CD14-positive monocyte (primary cell): ENCODE measurements around the gene SCN3B. TPM values are rescaled to one million over a fixed set of nuclear protein-coding genes. Genes with fewer than 3 reads are reported as not detected.
"Not testable (repeated sequence)": the region's sequence is repeated elsewhere in the genome, so short reads cannot be mapped to it uniquely, and the experiment has no call there.

Experiments used
- DNase-seq, 3 donors: peaks; one replicate each; pipeline ENCODE4 v3.0.0-alpha.2; 2011 to 2022
- H2AFZ ChIP-seq: 2 replicates; pipeline ENCODE4 v1.6.0; 2012; ENCODE audit warnings: mild to moderate bottlenecking, low read depth, low read length, inconsistent platforms; ENCODE audit not compliant: insufficient read depth, poor library complexity, severe bottlenecking
- H3K27ac ChIP-seq, 2 donors: 1 replicate in 1 of 2; 2 replicates in 1 of 2; pipeline ENCODE4 v1.5.1; 2012 to 2013; ENCODE audit warnings: low read length in 2 of 2, control low read depth in 1 of 2, inconsistent platforms in 1 of 2, low read depth in 1 of 2, mild to moderate bottlenecking in 1 of 2
- H3K27me3 ChIP-seq, 2 donors: one replicate each; pipeline versions ENCODE4 v1.6.0 to v1.6.1; 2011 to 2013; ENCODE audit warnings: low read length in 2 of 2; ENCODE audit not compliant: control insufficient read depth in 2 of 2, insufficient read depth in 2 of 2
- H3K36me3 ChIP-seq, 2 donors: replicated peaks in 1 of 2; 1 replicate in 1 of 2; 2 replicates in 1 of 2; pipeline versions ENCODE4 v1.5.1 to v1.6.1; 2012 to 2013; ENCODE audit warnings: low read length in 2 of 2, control low read depth in 1 of 2, inconsistent platforms in 1 of 2, mild to moderate bottlenecking in 1 of 2; ENCODE audit not compliant: insufficient read depth in 2 of 2, control insufficient read depth in 1 of 2
- H3K4me1 ChIP-seq, 2 donors: 1 replicate in 1 of 2; 2 replicates in 1 of 2; pipeline versions ENCODE4 v1.5.1 to v1.6.1; 2012 to 2013; ENCODE audit warnings: low read length in 2 of 2, control low read depth in 1 of 2, inconsistent platforms in 1 of 2, mild to moderate bottlenecking in 1 of 2, moderate library complexity in 1 of 2; ENCODE audit not compliant: insufficient read depth in 2 of 2, control insufficient read depth in 1 of 2
- H3K4me2 ChIP-seq: replicated peaks from 2 replicates; pipeline ENCODE3; 2012; ENCODE audit warnings: low read length, moderate library complexity, mild to moderate bottlenecking; ENCODE audit not compliant: poor library complexity, severe bottlenecking; ENCODE audit errors: extremely low read depth
- H3K4me3 ChIP-seq, 3 experiments: fragments of 200-600 bp in 1 of 3; sonication (generic) in 1 of 3; replicated peaks in 1 of 3; 1 replicate in 2 of 3; 2 replicates in 1 of 3; pipeline ENCODE4 v1.5.1; 2011 to 2013; ENCODE audit warnings: low read length in 3 of 3, mild to moderate bottlenecking in 3 of 3, control low read depth in 2 of 3, low read depth in 2 of 3, inconsistent platforms in 1 of 3, moderate library complexity in 1 of 3
- H3K79me2 ChIP-seq: 2 replicates; pipeline ENCODE4 v1.6.0; 2012; ENCODE audit warnings: mild to moderate bottlenecking, control low read depth, inconsistent platforms, low read length, moderate library complexity; ENCODE audit not compliant: insufficient read depth
- H3K9ac ChIP-seq: 2 replicates; pipeline ENCODE4 v1.6.0; 2017; ENCODE audit warnings: low read length, mild to moderate bottlenecking; ENCODE audit not compliant: insufficient read depth, poor library complexity, severe bottlenecking
- H3K9me3 ChIP-seq, 2 donors: replicated peaks in 1 of 2; 1 replicate in 1 of 2; 2 replicates in 1 of 2; pipeline versions ENCODE4 v1.5.1 to v1.6.1; 2012 to 2013; ENCODE audit warnings: low read length in 2 of 2, control low read depth in 1 of 2; ENCODE audit not compliant: control insufficient read depth in 1 of 2, insufficient read depth in 1 of 2
- H4K20me1 ChIP-seq: 2 replicates; pipeline ENCODE4 v1.6.0; 2012; ENCODE audit warnings: mild to moderate bottlenecking, low read length, control low read depth, moderate library complexity; ENCODE audit not compliant: insufficient read depth
- H3K27ac Mint-ChIP-seq, 7 donors: one replicate each; pipeline ENCODE4 v1.8.0; 2020; ENCODE audit warnings: mild to moderate bottlenecking in 7 of 7, mixed read lengths in 7 of 7, moderate library complexity in 6 of 7, inconsistent platforms in 2 of 7
- H3K27me3 Mint-ChIP-seq, 3 donors: one replicate each; pipeline ENCODE4 v1.8.0; 2021 to 2022; ENCODE audit warnings: low read depth in 3 of 3, mild to moderate bottlenecking in 3 of 3, mixed read lengths in 3 of 3, moderate library complexity in 3 of 3, inconsistent platforms in 1 of 3
- H3K36me3 Mint-ChIP-seq, 2 donors: one replicate each; pipeline ENCODE4 v1.8.0; 2020; ENCODE audit warnings: mixed read lengths in 2 of 2, inconsistent platforms in 1 of 2, mild to moderate bottlenecking in 1 of 2
- H3K4me1 Mint-ChIP-seq: one replicate; pipeline ENCODE4 v1.8.0; 2020; ENCODE audit warnings: mild to moderate bottlenecking, mixed read lengths
- H3K4me3 Mint-ChIP-seq, 2 donors: one replicate each; pipeline ENCODE4 v1.8.0; 2020; ENCODE audit warnings: mild to moderate bottlenecking in 2 of 2, mixed read lengths in 2 of 2, moderate library complexity in 1 of 2
- H3K9me3 Mint-ChIP-seq, 7 donors: one replicate each; pipeline ENCODE4 v1.8.0; 2020 to 2022; ENCODE audit warnings: mixed read lengths in 7 of 7, mild to moderate bottlenecking in 6 of 7, moderate library complexity in 6 of 7, inconsistent platforms in 2 of 7
- WGBS: methylation state at CpG from one replicate; pipeline ENCODE4 v1.1.5; 2013; ENCODE audit warnings: missing lambda C conversion rate; ENCODE audit not compliant: insufficient coverage; 5-methylcytosine and 5-hydroxymethylcytosine counted together
- intact Hi-C, 2 donors: fragments of 100-400 bp; cut with micrococcal nuclease; formaldehyde crosslinking; loops; one replicate each; pipeline versions ENCODE4 v1.15.0 to v1.15.1; 2023
- polyA plus RNA-seq, 3 donors: library from polyadenylated mRNA; depleted of rRNA in 1 of 3; unstranded in 2 of 3; stranded (reverse) in 1 of 3; fragments of 300-500 nt in 2 of 3; fragments of >200 nt in 1 of 3; fragmentation: Illumina TruSeq in 2 of 3; gene quantifications; 1 replicate in 2 of 3; 2 replicates in 1 of 3; pipeline ENCODE4 v1.2.3, GENCODE V29; 2012 to 2021
- TF ChIP-seq, protein P1 (sequence below): fragments of 200-600 bp; IDR thresholded peaks from one replicate; pipeline ENCODE4 v1.8.0; 2022; ENCODE audit warnings: antibody characterized with exemption, mild to moderate bottlenecking

Gene SCN3B
- polyA plus RNA-seq, 3 donors = not detected

DNA sequence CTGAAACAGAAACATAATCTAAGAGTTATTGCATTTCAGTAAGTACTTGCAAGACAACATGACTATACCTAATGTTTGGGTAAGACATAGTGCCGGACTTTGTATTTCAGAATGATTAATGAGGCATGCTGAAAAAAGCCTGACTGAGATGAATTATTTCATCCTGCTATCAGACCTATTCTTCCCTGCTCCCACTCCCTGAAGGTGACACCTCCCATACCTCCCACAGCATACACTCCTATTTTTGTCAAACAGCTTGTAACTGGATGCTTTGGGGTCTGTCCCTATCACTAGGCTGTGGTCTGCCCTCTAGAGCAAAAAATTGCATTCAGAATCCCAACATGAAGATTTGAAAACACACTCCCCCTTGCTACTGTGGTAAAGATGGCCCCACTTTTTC is 10.9 kb upstream of the SCN3B start:
- TF ChIP-seq, protein P1, sequence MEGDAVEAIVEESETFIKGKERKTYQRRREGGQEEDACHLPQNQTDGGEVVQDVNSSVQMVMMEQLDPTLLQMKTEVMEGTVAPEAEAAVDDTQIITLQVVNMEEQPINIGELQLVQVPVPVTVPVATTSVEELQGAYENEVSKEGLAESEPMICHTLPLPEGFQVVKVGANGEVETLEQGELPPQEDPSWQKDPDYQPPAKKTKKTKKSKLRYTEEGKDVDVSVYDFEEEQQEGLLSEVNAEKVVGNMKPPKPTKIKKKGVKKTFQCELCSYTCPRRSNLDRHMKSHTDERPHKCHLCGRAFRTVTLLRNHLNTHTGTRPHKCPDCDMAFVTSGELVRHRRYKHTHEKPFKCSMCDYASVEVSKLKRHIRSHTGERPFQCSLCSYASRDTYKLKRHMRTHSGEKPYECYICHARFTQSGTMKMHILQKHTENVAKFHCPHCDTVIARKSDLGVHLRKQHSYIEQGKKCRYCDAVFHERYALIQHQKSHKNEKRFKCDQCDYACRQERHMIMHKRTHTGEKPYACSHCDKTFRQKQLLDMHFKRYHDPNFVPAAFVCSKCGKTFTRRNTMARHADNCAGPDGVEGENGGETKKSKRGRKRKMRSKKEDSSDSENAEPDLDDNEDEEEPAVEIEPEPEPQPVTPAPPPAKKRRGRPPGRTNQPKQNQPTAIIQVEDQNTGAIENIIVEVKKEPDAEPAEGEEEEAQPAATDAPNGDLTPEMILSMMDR = no peak
- Mint-ChIP-seq H3K9me3 (peaks cover 0 to 13% (median 3%) of the 10 kb centered on the region in 7 donors), H3K4me3 (no peak overlapping the region), H3K27ac (no peak overlapping the region), H3K4me1 (no peaks in the 10 kb centered on the region), H3K27me3 (peaks cover 3 to 4% (median 4%) of the 10 kb centered on the region in 3 donors), H3K36me3 (no peaks in the 10 kb centered on the region)
- H3K9me3 ChIP-seq = no peaks in the 10 kb centered on the region
- intact Hi-C loops = no loop called here
- no peak for DNase-seq
- no peaks in the 10 kb centered on the region for H3K36me3 ChIP-seq
- no peak overlapping the region for H3K27ac ChIP-seq
- no peak overlapping the region for H2AFZ ChIP-seq
- H3K4me1 ChIP-seq = no peaks in the 10 kb centered on the region
- H3K27me3 ChIP-seq = no peaks in the 10 kb centered on the region
- WGBS = no CpG with 5 or more reads among the region's 1 CpG
- H3K4me2 ChIP-seq = no peak overlapping the region
- no peak overlapping the region for H3K9ac ChIP-seq
- H3K4me3 ChIP-seq = no peak overlapping the region
- H3K79me2 ChIP-seq = no peaks in the 10 kb centered on the region
- no peaks in the 10 kb centered on the region for H4K20me1 ChIP-seq

GRCh38 chr11:123659965-123660364 is 5.5 kb upstream of the SCN3B start:
- H3K79me2 ChIP-seq, H3K9ac ChIP-seq, H3K4me1 Mint-ChIP-seq, H3K4me2 ChIP-seq, H3K27ac ChIP-seq, DNase-seq, H3K36me3 ChIP-seq, H3K4me3 ChIP-seq, intact Hi-C loops, H3K4me1 ChIP-seq, H3K4me3 Mint-ChIP-seq, H3K36me3 Mint-ChIP-seq, H3K27ac Mint-ChIP-seq, H3K9me3 ChIP-seq, H4K20me1 ChIP-seq, H2AFZ ChIP-seq: not testable (repeated sequence)
- no CpG with 5 or more reads among the region's 3 CpGs for WGBS
- Mint-ChIP-seq H3K27me3 (peaks cover 16 to 23% (median 18%) of the 10 kb centered on the region in 3 donors), H3K9me3 (peaks cover 2 to 14% (median 10%) of the 10 kb centered on the region in 7 donors)
- peaks cover 11 to 15% of the 10 kb centered on the region in 2 donors for H3K27me3 ChIP-seq
